ENCODE data around the gene MAP1LC3B.
"Not testable (repeated sequence)": the region's sequence is repeated elsewhere in the genome, so short reads cannot be mapped to it uniquely, and the experiment has no call there.

Gene MAP1LC3B

GRCh38 chr16:87382023-87382785 lies 9.9 kb upstream of the MAP1LC3B start:
- H3K4me3 ChIP-seq (ENCODE audit: low read depth, low read length), result peak overlapping the region; percentile 67
- no peak for TF ChIP-seq CTCF (IDR thresholded peaks at IDR 0.05; ENCODE audit: low read depth, low read length)
- DNase-seq (ENCODE audit: low read depth, low spot score), result peak; percentile 32
- in situ Hi-C loops (cut with HindIII; ENCODE audit: low sequenced_read_pairs), result no loop called here

- TF ChIP-seq CTCF (IDR thresholded peaks at IDR 0.05; ENCODE audit: low read depth, low read length), result no peak
- H3K4me3 ChIP-seq (ENCODE audit: low read depth, low read length), result peak within 1 kb of the TSS; percentile 67
- peak; percentile 91 for DNase-seq (ENCODE audit: low read depth, low spot score)
- in situ Hi-C loops (cut with HindIII; ENCODE audit: low sequenced_read_pairs), result no loop called here
These were observed 8.5 kb upstream of the MAP1LC3B start, which contains the start of gene FBXO31 for GRCh38 chr16:87383505-87384161. TSS of gene FBXO31 (minus strand) at chr16:87383776. CDS start at chr16:87383744, 32 bp downstream.

- no peak for TF ChIP-seq CTCF (IDR thresholded peaks at IDR 0.05; ENCODE audit: low read depth, low read length)
- H3K4me3 ChIP-seq (ENCODE audit: low read depth, low read length), result peak overlapping the region; percentile 66
- in situ Hi-C loops (cut with HindIII; ENCODE audit: low sequenced_read_pairs), result no loop called here
- no peak for DNase-seq (ENCODE audit: low read depth, low spot score)
These were observed 7.8 kb upstream of the MAP1LC3B start for GRCh38 chr16:87384162-87384874.

- DNase-seq (ENCODE audit: low read depth, low spot score); in situ Hi-C loops (cut with HindIII; ENCODE audit: low sequenced_read_pairs): not testable (repeated sequence)
- H3K4me3 ChIP-seq (ENCODE audit: low read depth, low read length), result peak overlapping the region; percentile 66
These were observed 7.3 kb upstream of the MAP1LC3B start for GRCh38 chr16:87384875-87385167.

- no peak overlapping the region for H3K4me3 ChIP-seq (ENCODE audit: low read depth, low read length)
- no peak for TF ChIP-seq CTCF (IDR thresholded peaks at IDR 0.05; ENCODE audit: low read depth, low read length)
- DNase-seq (ENCODE audit: low read depth, low spot score), result peak; percentile 98
- in situ Hi-C loops (cut with HindIII; ENCODE audit: low sequenced_read_pairs), result no loop called here
These were observed 4.0 kb upstream of the MAP1LC3B start for GRCh38 chr16:87387942-87388817.

- DNase-seq (ENCODE audit: low read depth, low spot score), result no peak
- in situ Hi-C loops (cut with HindIII; ENCODE audit: low sequenced_read_pairs), result no loop called here
- no peak for TF ChIP-seq CTCF (IDR thresholded peaks at IDR 0.05; ENCODE audit: low read depth, low read length)
- no peak overlapping the region for H3K4me3 ChIP-seq (ENCODE audit: low read depth, low read length)
These were observed 3.4 kb upstream of the MAP1LC3B start for GRCh38 chr16:87388818-87389134.
